ENCODE measurements around the gene FAR1. TPM values are rescaled to one million over a fixed set of nuclear protein-coding genes. Genes with fewer than 3 reads are reported as not detected.

The FAR1 gene
- 47.5 to 69.8 TPM (median 64.6 TPM) in 5 replicates for total RNA-seq (2022; extraction: Qiagen RNA extraction; ENCODE audit: low read depth)

GRCh38 chr11:13668102-13668956 lies at the start of gene FAR1:
Gene FAR1 (plus strand): TSS chr11:13668668. CDS start chr11:13694766, 26,098 bp downstream.

Other genes with a start within 250 kb of the FAR1 start
- gene BTBD10, start 205.4 kb upstream of the FAR1 start, total RNA-seq (2022; extraction: Qiagen RNA extraction; ENCODE audit: low read depth): 43.5 to 57.4 TPM (median 49.6 TPM) in 5 replicates
- not detected in 5 replicates for gene PTH, start 172.7 kb upstream of the FAR1 start, total RNA-seq (2022; extraction: Qiagen RNA extraction; ENCODE audit: low read depth)